ENCODE measurements around the gene HBA2.
A peak's percentile ranks its signal among the peaks of the same experiment; 100 is the strongest.
"Not testable (repeated sequence)": the region's sequence is repeated elsewhere in the genome, so short reads cannot be mapped to it uniquely, and the experiment has no call there.

HBA2 gene

GRCh38 chr16:172374-172941, at the start of gene HBA2:
HBA2 (plus strand) TSS chr16:172876; CDS start chr16:172913, 37 bp downstream.
- DNase-seq: not testable (repeated sequence)

GRCh38 chr16:123558-124350, 48.9 kb upstream of the HBA2 start:
- DNase-seq: not testable (repeated sequence)

- no peak for DNase-seq
Measured at GRCh38 chr16:125011-125410, 47.7 kb upstream of the HBA2 start.

- no peak for DNase-seq
Measured at GRCh38 chr16:129075-129474, 43.6 kb upstream of the HBA2 start.

GRCh38 chr16:130533-131173, 42.0 kb upstream of the HBA2 start:
- no peak for DNase-seq

GRCh38 chr16:132120-132519, 40.6 kb upstream of the HBA2 start:
- no peak for DNase-seq

- DNase-seq: no peak
Measured at GRCh38 chr16:133716-134115, 39.0 kb upstream of the HBA2 start.

GRCh38 chr16:138049-138417, 34.6 kb upstream of the HBA2 start:
- peak; percentile 13 for DNase-seq

- DNase-seq: no peak
Measured at GRCh38 chr16:140175-140857, 32.4 kb upstream of the HBA2 start.

GRCh38 chr16:142405-142967, 30.2 kb upstream of the HBA2 start:
- no peak for DNase-seq

- DNase-seq: no peak
Measured at GRCh38 chr16:143047-143446, 29.6 kb upstream of the HBA2 start.

- no peak for DNase-seq
Measured at GRCh38 chr16:143456-143855, 29.2 kb upstream of the HBA2 start.

- no peak for DNase-seq
Measured at GRCh38 chr16:144797-145252, 27.9 kb upstream of the HBA2 start.

- DNase-seq: no peak
Measured at GRCh38 chr16:146646-147045, 26.0 kb upstream of the HBA2 start.

- DNase-seq: no peak
Measured at GRCh38 chr16:149024-149660, 23.5 kb upstream of the HBA2 start.

- DNase-seq: no peak
Measured at GRCh38 chr16:152141-153128, 20.2 kb upstream of the HBA2 start, which contains the start of gene HBZ. HBZ (plus strand) TSS chr16:152644; CDS start chr16:152910, 266 bp downstream.

GRCh38 chr16:153129-153521, 19.6 kb upstream of the HBA2 start:
- not testable (repeated sequence) for DNase-seq

GRCh38 chr16:153550-154216, 19.0 kb upstream of the HBA2 start:
- DNase-seq: not testable (repeated sequence)

GRCh38 chr16:154217-155030, 18.3 kb upstream of the HBA2 start:
- DNase-seq: no peak

GRCh38 chr16:155031-155398, 17.7 kb upstream of the HBA2 start:
- DNase-seq: no peak

Data from activated T-cell treated with anti-CD3 and anti-CD28 coated beads for 4 hours (primary cell).